Effector memory CD4-positive, alpha-beta T cell (primary cell): ENCODE data around the gene CTDSPL2.
"Not testable (repeated sequence)": the region's sequence is repeated elsewhere in the genome, so short reads cannot be mapped to it uniquely, and the experiment has no call there.

Experiments
- DNase-seq, 3 donors: peaks; one replicate each; pipeline ENCODE4 v3.0.0-alpha.2; 2020
- H3K27ac ChIP-seq: 2 replicates; pipeline ENCODE4 v1.7.0; 2013; ENCODE audit warnings: mild to moderate bottlenecking, low read length, moderate library complexity; ENCODE audit not compliant: insufficient read depth, poor library complexity, severe bottlenecking
- H3K27me3 ChIP-seq: replicated peaks from 2 replicates; pipeline ENCODE4 v1.7.0; 2013; ENCODE audit warnings: mild to moderate bottlenecking, low read length; ENCODE audit not compliant: insufficient read depth, control insufficient read depth, poor library complexity, severe bottlenecking
- H3K36me3 ChIP-seq: 2 replicates; pipeline ENCODE4 v1.7.0; 2013; ENCODE audit warnings: mild to moderate bottlenecking, low read length, moderate library complexity; ENCODE audit not compliant: control insufficient read depth, insufficient read depth
- H3K4me1 ChIP-seq: 2 replicates; pipeline ENCODE4 v1.7.0; 2013; ENCODE audit warnings: low read length, mild to moderate bottlenecking; ENCODE audit not compliant: control insufficient read depth, insufficient read depth, poor library complexity, severe bottlenecking
- H3K4me3 ChIP-seq: 2 replicates; pipeline ENCODE4 v1.7.0; 2013; ENCODE audit warnings: low read length, low read depth, mild to moderate bottlenecking; ENCODE audit not compliant: insufficient read depth, poor library complexity, severe bottlenecking
- H3K9me3 ChIP-seq: 2 replicates; pipeline ENCODE4 v1.7.0; 2013; ENCODE audit warnings: mild to moderate bottlenecking, low read length, moderate library complexity; ENCODE audit not compliant: control insufficient read depth

The CTDSPL2 gene

DNA sequence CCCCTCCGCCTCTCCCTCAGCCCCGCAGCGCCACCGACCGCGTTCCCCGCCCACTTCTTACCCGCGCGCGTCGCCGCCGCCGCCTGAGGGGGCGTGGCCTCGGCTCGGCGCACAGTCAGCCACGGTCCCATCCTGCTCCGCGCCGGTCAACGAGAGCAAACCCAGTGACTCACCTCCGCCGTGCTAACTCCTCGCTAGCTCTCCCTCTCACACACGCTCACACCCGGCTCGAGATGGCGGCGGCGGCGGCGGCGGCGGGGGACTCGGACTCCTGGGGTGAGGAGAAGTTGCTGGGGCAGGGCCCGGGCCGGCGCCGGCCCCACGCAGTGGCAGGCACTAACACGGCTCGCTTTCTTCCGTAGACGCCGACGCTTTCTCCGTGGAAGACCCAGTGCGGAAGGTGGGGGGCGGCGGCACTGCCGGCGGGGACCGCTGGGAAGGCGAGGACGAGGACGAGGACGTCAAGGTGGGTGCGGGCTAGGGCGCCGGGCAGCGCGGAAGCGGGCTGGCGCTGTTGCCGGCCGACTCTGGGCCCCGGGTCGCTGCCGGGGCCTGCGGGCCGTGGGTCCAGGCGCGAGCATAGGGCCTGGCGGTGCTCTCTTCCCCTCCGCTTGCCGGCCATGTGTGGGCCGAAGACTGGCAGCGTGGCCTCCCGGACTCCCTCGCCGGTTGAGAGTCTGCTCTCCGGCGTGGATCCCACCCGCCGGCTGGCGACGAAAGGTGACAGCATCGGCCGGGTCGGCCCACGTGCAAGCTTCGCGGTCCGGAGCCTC lies 109.7 kb downstream of the CTDSPL2 start, which contains the start of gene EIF3J:
TSS of gene EIF3J (plus strand) at position 186 of the 773 bp plus-strand sequence. CDS start at position 234, 48 bp downstream.
- peaks cover 10% of the 10 kb centered on the region for H3K4me1 ChIP-seq
- H3K27me3 ChIP-seq, result no peaks in the 10 kb centered on the region
- peaks cover 7% of the 10 kb centered on the region for H3K36me3 ChIP-seq
- H3K4me3 ChIP-seq, result peak within 1 kb of the TSS; percentile 98
- peak within 1 kb of the TSS; percentile 97 for H3K27ac ChIP-seq
- DNase-seq, result peak; percentile 91 to 92 (median 91)
- H3K9me3 ChIP-seq, result no peaks in the 10 kb centered on the region

DNA sequence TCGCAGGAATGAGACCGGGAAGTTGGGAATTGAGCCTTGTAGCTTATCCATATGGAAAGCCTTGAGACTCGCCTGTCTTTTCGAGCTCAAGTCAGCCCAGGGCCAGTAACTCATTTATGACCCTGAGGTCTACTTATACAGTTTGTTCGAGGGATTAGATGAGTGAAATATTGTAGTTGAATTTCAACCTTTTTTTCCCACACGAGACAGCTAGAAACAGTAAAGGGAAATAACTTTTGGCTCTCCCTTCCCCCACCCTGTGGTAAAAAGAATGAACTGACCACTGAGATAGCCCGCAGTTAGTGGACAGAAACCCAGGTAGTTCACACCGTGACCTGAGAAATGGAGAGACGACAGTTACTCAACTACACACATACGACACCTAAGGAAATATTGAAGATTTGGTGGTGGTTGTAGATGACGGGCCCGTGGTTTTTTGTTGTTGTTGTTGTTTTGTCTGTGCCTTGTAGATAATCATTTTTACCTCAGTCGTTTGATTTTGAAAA lies 110.4 kb downstream of the CTDSPL2 start:
- peaks cover 10% of the 10 kb centered on the region for H3K4me1 ChIP-seq
- DNase-seq, result no peak
- peak overlapping the region; percentile 97 for H3K27ac ChIP-seq
- H3K9me3 ChIP-seq, result no peaks in the 10 kb centered on the region
- peak overlapping the region; percentile 94 for H3K4me3 ChIP-seq
- peaks cover 7% of the 10 kb centered on the region for H3K36me3 ChIP-seq
- H3K27me3 ChIP-seq, result no peaks in the 10 kb centered on the region

DNA sequence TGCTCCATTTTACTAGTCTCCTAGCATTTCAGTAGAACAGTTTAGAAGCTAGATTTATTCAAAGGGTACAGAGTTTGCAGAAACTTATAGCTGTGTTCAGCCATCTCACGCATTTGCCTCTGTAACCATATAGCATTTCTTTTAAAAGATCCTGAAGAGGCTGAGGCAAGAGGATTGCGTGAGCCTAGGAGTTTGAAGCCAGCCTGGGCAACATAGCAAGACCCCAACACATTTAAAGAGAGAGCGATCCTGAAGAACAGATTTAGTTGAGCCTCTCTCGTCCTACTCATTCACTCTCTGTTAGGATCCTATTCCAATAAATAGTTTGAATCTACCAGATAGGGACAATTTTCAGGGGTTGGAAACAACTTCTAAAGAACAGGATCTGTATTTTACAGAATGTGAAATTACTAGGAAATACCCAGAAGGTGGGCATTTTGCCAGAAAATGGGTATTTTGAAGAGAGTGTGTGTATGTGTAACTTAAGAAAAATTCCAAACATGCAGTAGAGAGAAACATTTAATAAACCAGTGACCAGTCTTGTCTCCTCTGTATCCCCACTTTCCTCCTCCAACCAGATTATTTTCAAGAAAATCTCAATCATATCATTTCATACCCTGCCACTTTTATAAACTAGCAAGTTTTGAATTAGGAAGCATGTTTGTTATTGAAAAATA lies 114.0 kb downstream of the CTDSPL2 start:
- H3K27me3 ChIP-seq, result no peaks in the 10 kb centered on the region
- no peak overlapping the region for H3K4me3 ChIP-seq
- DNase-seq, result no peak
- no peak overlapping the region for H3K27ac ChIP-seq
- H3K9me3 ChIP-seq, result no peaks in the 10 kb centered on the region
- peaks cover 7% of the 10 kb centered on the region for H3K4me1 ChIP-seq
- peaks cover 4% of the 10 kb centered on the region for H3K36me3 ChIP-seq

DNA sequence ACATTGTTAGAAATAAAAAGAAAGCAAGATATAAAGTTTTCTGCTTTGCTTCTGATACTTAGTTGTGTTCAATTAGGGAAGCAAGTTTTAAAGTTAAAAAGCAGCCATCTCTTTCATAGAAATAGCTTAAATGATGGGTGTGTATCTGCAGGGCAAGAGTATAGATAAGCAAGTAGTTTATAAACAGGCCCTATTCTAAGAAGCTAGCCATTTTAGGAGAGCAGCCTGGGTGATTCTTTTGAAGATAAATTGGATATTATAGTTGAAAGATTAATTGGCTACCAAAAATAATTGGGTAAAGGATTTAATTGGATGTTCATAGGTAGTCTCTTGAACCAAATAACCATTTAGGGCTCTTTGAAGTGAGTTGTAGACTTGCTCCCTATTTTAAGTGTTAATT lies 115.2 kb downstream of the CTDSPL2 start:
- Histone ChIP-seq H3K9me3 (no peaks in the 10 kb centered on the region), H3K4me1 (peaks cover 7% of the 10 kb centered on the region), H3K27me3 (no peaks in the 10 kb centered on the region), H3K27ac (no peak overlapping the region), H3K36me3 (peaks cover 4% of the 10 kb centered on the region), H3K4me3 (no peak overlapping the region)
- no peak for DNase-seq

DNA sequence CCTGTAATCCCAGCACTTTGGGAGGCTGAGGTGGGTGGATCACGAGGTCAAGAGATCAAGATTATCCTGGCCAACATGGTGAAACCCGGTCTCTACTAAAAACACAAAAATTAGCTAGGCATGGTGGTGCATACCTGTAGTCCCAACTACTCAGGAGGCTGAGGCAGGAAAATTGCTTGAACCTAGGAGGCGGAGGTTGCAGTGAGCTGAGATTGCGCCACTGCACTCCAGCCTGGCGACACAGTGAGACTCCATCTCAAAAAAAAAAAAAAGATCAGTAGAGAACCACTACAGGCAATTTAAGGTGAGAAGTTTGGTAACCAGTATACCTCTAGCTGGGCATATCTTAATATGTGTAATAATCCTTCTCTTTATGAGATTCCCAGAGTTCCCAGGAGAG lies 117.3 kb downstream of the CTDSPL2 start:
- not testable (repeated sequence) for H3K27ac ChIP-seq, H3K27me3 ChIP-seq, DNase-seq, H3K4me3 ChIP-seq, H3K36me3 ChIP-seq, H3K9me3 ChIP-seq, H3K4me1 ChIP-seq

DNA sequence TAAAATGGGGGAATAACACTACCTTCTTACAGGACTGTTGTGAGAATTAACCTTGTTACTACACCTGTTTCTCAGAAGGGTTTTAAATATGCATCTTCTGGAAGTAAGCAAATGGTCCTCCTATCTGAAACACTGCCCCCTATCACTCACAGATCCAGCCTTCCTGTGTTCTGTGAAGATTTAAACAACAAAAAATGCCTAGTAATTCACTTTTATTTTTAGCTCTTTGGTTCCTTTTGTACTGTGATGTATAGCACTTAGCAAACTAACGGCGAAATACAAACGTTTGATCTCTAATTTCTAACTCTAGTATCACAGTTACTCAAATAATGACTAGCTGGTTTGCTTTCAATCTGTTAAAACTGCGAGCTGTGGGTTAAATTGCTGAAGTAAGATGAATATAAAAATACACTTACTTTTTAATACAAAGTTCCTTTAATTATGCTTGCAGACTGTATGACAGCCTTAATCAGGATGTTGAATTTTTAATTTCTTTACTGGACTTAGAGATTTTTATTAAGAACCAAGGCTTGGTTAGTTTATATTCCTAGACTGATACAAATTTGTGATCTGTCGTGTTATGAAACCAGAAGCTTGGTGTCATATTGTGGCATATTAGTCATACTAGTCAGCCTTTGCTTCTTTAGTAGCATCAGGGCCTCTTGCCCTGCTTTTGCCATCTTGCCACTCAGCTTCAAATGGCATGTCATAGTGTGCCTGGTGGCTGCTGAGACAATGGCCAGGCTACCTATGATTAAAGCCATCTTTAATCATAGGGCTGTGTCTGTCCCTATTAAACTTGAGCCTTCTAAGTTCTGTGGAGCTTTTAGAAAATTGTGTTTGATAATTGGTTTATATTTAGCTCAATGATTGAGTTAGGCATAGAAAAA lies 118.7 kb downstream of the CTDSPL2 start:
- peaks cover 2% of the 10 kb centered on the region for H3K4me1 ChIP-seq
- no peaks in the 10 kb centered on the region for H3K36me3 ChIP-seq
- H3K27me3 ChIP-seq, result no peaks in the 10 kb centered on the region
- peak overlapping the region; percentile 11 for H3K27ac ChIP-seq
- no peak overlapping the region for H3K4me3 ChIP-seq
- no peak for DNase-seq
- no peaks in the 10 kb centered on the region for H3K9me3 ChIP-seq

DNA sequence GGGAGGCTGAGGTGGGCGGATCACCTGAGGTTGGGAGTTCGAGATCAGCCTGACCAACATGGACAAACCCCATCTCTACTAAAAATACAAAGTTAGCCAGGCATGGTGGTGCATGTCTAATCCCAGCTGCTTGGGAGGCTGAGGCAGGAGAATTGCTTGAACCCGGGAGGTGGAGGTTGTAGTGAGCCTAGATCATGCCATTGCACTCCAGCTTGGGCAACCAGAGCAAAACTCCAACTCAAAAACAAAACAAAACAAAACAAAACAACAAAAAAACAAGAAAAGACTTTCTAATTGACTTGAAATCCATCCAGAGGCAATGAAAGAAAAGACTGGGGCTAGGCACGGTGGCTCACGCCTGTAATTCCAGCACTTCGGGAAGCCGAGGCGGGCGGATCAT lies 121.7 kb downstream of the CTDSPL2 start:
- H3K9me3 ChIP-seq, H3K4me3 ChIP-seq, H3K27me3 ChIP-seq, H3K4me1 ChIP-seq, H3K27ac ChIP-seq, DNase-seq: not testable (repeated sequence)
- peaks cover 14% of the 10 kb centered on the region for H3K36me3 ChIP-seq

DNA sequence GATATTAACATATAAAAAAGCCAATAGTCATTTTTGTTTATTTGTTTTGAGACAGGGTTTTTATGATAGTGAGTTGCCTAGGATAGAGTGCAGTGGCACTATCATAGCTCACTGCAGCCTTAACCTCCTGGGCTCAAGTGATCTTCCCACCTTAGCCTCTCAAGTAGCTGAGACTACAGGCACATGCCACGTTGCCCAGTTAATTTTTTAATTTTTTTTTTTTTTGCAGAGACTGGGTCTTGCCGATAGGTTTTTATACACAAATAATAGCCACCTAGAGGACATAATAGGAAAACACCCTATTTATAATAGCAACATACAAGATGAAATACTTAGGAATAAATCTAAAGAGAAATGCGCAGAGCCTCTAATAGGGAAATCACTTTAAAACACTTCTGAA lies 122.8 kb downstream of the CTDSPL2 start:
- H3K4me3 ChIP-seq, result no peak overlapping the region
- H3K4me1 ChIP-seq, result peaks cover 10% of the 10 kb centered on the region
- H3K27ac ChIP-seq, result no peak overlapping the region
- H3K36me3 ChIP-seq, result peaks cover 21% of the 10 kb centered on the region
- DNase-seq, result no peak
- no peaks in the 10 kb centered on the region for H3K27me3 ChIP-seq
- H3K9me3 ChIP-seq, result no peaks in the 10 kb centered on the region

DNA sequence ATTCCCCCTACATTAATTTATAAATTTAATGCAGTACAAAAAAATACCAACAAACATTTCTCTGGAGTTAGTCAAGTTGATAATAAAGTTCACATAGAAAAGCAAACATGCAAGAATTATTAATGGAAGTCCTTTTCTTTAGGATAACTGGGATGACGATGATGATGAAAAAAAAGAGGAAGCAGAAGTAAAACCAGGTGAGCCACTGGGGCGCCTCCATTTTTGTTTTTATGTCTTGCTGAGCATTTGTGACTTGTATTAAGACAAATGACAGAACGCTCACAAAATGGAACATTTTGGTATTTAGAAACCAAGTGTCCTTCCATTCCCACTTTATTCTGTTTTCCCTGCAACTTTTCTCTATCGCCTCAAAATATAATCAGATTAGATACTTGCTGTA lies 123.3 kb downstream of the CTDSPL2 start:
- Histone ChIP-seq H3K27ac (no peak overlapping the region), H3K4me3 (no peak overlapping the region), H3K27me3 (no peaks in the 10 kb centered on the region), H3K9me3 (no peaks in the 10 kb centered on the region), H3K36me3 (peaks cover 23% of the 10 kb centered on the region), H3K4me1 (peaks cover 12% of the 10 kb centered on the region)
- no peak for DNase-seq
